GM21619 (cell line): ENCODE results near the gene ATG9B.

Experiments
- ATAC-seq: cut with Tn5 transposase; IDR thresholded peaks from one replicate; pipeline ENCODE4 v1.9.1; 2021; ENCODE audit not compliant: unreplicated experiment

ATG9B gene

GRCh38 chr7:150983893-150984368 lies 40.4 kb downstream of the ATG9B start:
- ATAC-seq, result no peak

GRCh38 chr7:150982351-150982750 lies 41.9 kb downstream of the ATG9B start:
- ATAC-seq, result no peak

- ATAC-seq, result no peak
These were observed 42.6 kb downstream of the ATG9B start for GRCh38 chr7:150981644-150982043.

GRCh38 chr7:150980663-150981062 lies 43.6 kb downstream of the ATG9B start:
- no peak for ATAC-seq

GRCh38 chr7:150979713-150980390 lies 44.4 kb downstream of the ATG9B start:
- ATAC-seq, result no peak

GRCh38 chr7:150978126-150978789 lies 46.0 kb downstream of the ATG9B start, which contains the start of gene KCNH2:
Gene KCNH2, minus strand, starts transcription at chr7:150978321. Its CDS starts 408 bp downstream, at chr7:150977913.
- no peak for ATAC-seq

GRCh38 chr7:150977382-150978125 lies 46.7 kb downstream of the ATG9B start:
- no peak for ATAC-seq

- ATAC-seq, result no peak
These were observed 47.5 kb downstream of the ATG9B start for GRCh38 chr7:150976529-150977381.

GRCh38 chr7:150975536-150976319 lies 48.6 kb downstream of the ATG9B start:
- ATAC-seq, result no peak

GRCh38 chr7:150974468-150975391 lies 49.6 kb downstream of the ATG9B start:
- ATAC-seq, result peak; percentile 59

GRCh38 chr7:150973571-150974451 lies 50.5 kb downstream of the ATG9B start:
- no peak for ATAC-seq

GRCh38 chr7:150972741-150973140 lies 51.6 kb downstream of the ATG9B start:
- ATAC-seq, result no peak

- ATAC-seq, result no peak
These were observed 52.2 kb downstream of the ATG9B start for GRCh38 chr7:150972023-150972468.

GRCh38 chr7:150971242-150972022 lies 52.9 kb downstream of the ATG9B start:
- no peak for ATAC-seq

- no peak for ATAC-seq
These were observed 53.9 kb downstream of the ATG9B start for GRCh38 chr7:150970424-150970823.

GRCh38 chr7:150969475-150969874 lies 54.8 kb downstream of the ATG9B start:
- no peak for ATAC-seq

GRCh38 chr7:150968734-150969372 lies 55.4 kb downstream of the ATG9B start:
- ATAC-seq, result no peak
